Endothelial cell of umbilical vein (primary cell): ENCODE results near the gene EXOSC6.
"Not testable (repeated sequence)": the region's sequence is repeated elsewhere in the genome, so short reads cannot be mapped to it uniquely, and the experiment has no call there.

ENCODE experiments used
- CTCF ChIP-seq, 2 donors: IDR thresholded peaks; 1 replicate in 1 of 2; 2 replicates in 1 of 2; pipeline ENCODE4 v1.5.1; 2011; ENCODE audit warnings: low read length in 2 of 2, mild to moderate bottlenecking in 2 of 2, moderate library complexity in 2 of 2, control low read depth in 1 of 2, inconsistent platforms in 1 of 2, low read depth in 1 of 2; ENCODE audit not compliant: insufficient read depth in 1 of 2; ENCODE audit errors: extremely low read depth in 1 of 2
- EZH2 ChIP-seq: IDR thresholded peaks from 2 replicates; pipeline ENCODE4 v1.6.1; 2012; ENCODE audit warnings: borderline replicate concordance, low read depth, mild to moderate bottlenecking, moderate library complexity, low read length, inconsistent platforms; ENCODE audit not compliant: severe bottlenecking
- MAX ChIP-seq: IDR thresholded peaks from 2 replicates; pipeline ENCODE4 v1.6.1; 2011; ENCODE audit not compliant: insufficient read depth, insufficient read length
- POLR2A ChIP-seq: IDR thresholded peaks from 2 replicates; pipeline ENCODE4 v1.6.1; 2012; ENCODE audit warnings: low read depth, mild to moderate bottlenecking, control low read depth, low read length
- POLR2AphosphoS5 ChIP-seq: IDR thresholded peaks from 2 replicates; pipeline ENCODE4 v1.6.1; 2012; ENCODE audit warnings: low read depth, mild to moderate bottlenecking, control low read depth, low read length, moderate library complexity; ENCODE audit not compliant: insufficient read depth

- TF ChIP-seq POLR2A; POLR2AphosphoS5; CTCF (IDR thresholded peaks at IDR 0.05; ENCODE audit: extremely low read depth in 1 of 2, insufficient read depth in 1 of 2, low read depth in 1 of 2, low read length in 2 of 2); MAX; EZH2: not testable (repeated sequence)
These were observed 16.2 kb upstream of the EXOSC6 start for GRCh38 chr16:70267922-70268321.
